ENCODE data around the gene HOXD4. TPM values are rescaled to one million over a fixed set of nuclear protein-coding genes. Genes with fewer than 3 reads are reported as not detected.
A peak's percentile ranks its signal among the peaks of the same experiment; 100 is the strongest.

The HOXD4 gene
- total RNA-seq, 1 donor from 2014 or later: 0.97 TPM

DNA sequence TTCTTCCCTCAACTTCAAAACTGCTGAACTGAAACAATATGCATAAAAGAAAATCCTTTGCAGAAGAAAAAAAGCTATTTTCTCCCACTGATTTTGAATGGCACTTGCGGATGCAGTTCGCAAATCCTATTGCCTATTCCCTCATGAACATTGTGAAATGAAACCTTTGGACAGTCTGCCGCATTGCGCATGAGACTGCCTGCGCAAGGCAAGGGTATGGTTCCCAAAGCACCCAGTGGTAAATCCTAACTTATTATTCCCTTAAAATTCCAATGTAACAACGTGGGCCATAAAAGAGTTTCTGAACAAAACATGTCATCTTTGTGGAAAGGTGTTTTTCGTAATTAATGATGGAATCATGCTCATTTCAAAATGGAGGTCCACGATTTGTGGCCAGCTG lies 13.4 kb upstream of the HOXD4 start:
- Histone ChIP-seq H3K9me3 (no peaks in the 10 kb centered on the region), H3K27ac (no peak overlapping the region), H3K4me3 (no peak overlapping the region), H3K27me3 (ENCODE audit: low read depth) (peaks cover 99% of the 10 kb centered on the region), H3K36me3 (no peaks in the 10 kb centered on the region), H3K4me1 (peaks cover 25% of the 10 kb centered on the region)
- TF ChIP-seq CTCF (IDR thresholded peaks at IDR 0.05): no peak
- ATAC-seq: no peak
- intact Hi-C loops (cut with DNase I): loop anchor here (10.0 kb wide), 1 partner anchor 417 kb away; no protein-coding TSS in a partner anchor
- DNase-seq: no peak

DNA sequence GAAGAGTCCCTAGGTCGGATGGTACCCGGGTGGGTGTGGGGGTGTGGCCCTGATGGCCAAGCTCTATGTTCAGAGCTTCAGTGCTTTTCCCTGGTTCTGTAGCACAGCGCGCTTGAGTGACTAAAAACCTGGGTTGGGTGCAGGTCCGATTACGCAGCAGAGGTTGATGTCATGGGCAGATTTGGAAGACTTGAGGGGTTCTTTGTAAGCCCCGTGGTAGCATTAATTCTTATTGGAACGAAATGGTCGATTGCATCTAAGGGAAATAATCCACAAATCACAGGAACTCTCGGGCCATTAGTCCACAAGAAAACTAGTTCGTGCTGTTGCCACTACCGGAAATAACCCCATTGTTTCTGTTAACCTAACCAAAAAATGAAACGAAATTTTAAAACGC lies 12.8 kb upstream of the HOXD4 start:
- peaks cover 25% of the 10 kb centered on the region for H3K4me1 ChIP-seq
- H3K27me3 ChIP-seq (ENCODE audit: low read depth): peaks cover 99% of the 10 kb centered on the region
- no peaks in the 10 kb centered on the region for H3K9me3 ChIP-seq
- TF ChIP-seq CTCF (IDR thresholded peaks at IDR 0.05): no peak
- no peaks in the 10 kb centered on the region for H3K36me3 ChIP-seq
- H3K27ac ChIP-seq: no peak overlapping the region
- H3K4me3 ChIP-seq: no peak overlapping the region
- intact Hi-C loops (cut with DNase I): loop anchor here (10.0 kb wide), 1 partner anchor 416 kb away; no protein-coding TSS in a partner anchor
- ATAC-seq: no peak
- no peak for DNase-seq

- DNase-seq (no peak), ATAC-seq (no peak)
- no peak overlapping the region for H3K27ac ChIP-seq
- H3K4me1 ChIP-seq: peaks cover 25% of the 10 kb centered on the region
- no peaks in the 10 kb centered on the region for H3K9me3 ChIP-seq
- H3K4me3 ChIP-seq: no peak overlapping the region
- H3K27me3 ChIP-seq (ENCODE audit: low read depth): peaks cover 99% of the 10 kb centered on the region
- TF ChIP-seq CTCF (IDR thresholded peaks at IDR 0.05): no peak
- intact Hi-C loops (cut with DNase I): loop anchor here (10.0 kb wide), 1 partner anchor 416 kb away; no protein-coding TSS in a partner anchor
- no peaks in the 10 kb centered on the region for H3K36me3 ChIP-seq
Observed at GRCh38 chr2:176138923-176139660, 12.3 kb upstream of the HOXD4 start.

DNA sequence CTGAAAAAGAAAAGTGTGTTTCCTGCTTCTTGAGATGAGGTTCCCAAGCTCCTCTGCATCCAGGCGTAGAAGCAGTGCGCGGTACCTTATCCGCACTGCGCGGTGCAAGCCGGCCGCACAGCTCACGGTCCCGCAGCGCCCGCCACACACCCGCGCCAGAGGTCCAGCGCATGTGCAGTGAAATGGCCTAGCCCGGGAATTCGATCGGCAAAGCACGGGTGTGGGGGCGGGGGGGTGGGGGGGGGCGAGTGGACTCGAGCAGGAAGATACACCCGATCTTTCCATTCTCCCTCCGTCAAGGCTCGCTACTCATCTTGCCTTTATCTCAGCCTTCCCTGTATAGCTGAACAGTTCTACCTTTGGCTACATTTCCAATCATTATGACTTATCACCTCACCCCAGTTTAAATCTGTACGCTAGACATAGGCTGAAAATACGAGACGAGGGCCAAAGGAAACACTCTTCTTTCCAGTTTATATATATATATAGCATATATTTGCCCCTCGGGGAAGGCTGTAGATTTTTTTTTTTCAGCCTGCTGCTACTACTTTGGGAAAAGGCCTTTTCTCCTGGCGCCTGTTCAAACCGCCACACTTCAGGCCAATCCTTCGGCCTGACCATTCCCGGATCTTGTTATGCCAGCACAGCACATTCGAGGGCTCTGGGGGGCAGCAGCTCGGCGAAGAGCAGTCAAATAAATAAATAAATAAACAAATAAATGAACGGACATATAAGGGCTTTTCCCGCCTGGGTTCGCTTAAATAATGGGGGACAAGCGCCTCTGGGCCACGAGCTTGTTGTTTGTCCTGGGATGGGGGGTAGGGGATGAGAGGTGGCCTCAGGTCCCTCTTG lies 11.5 kb upstream of the HOXD4 start:
- no peaks in the 10 kb centered on the region for H3K9me3 ChIP-seq
- ATAC-seq (no peak), DNase-seq (no peak)
- H3K27me3 ChIP-seq (ENCODE audit: low read depth): peaks cover 99% of the 10 kb centered on the region
- peaks cover 25% of the 10 kb centered on the region for H3K4me1 ChIP-seq
- H3K36me3 ChIP-seq: no peaks in the 10 kb centered on the region
- TF ChIP-seq CTCF (IDR thresholded peaks at IDR 0.05): no peak
- intact Hi-C loops (cut with DNase I): loop anchor here (10.0 kb wide), 2 partner anchors 315 to 415 kb away; no protein-coding TSS in a partner anchor
- H3K27ac ChIP-seq: no peak overlapping the region
- H3K4me3 ChIP-seq: peak overlapping the region; percentile 53

- Histone ChIP-seq H3K4me3 (peak overlapping the region; percentile 53), H3K36me3 (no peaks in the 10 kb centered on the region), H3K27ac (no peak overlapping the region), H3K4me1 (peaks cover 25% of the 10 kb centered on the region), H3K9me3 (no peaks in the 10 kb centered on the region), H3K27me3 (ENCODE audit: low read depth) (peaks cover 98% of the 10 kb centered on the region)
- peak; percentile 70 for DNase-seq
- TF ChIP-seq CTCF (IDR thresholded peaks at IDR 0.05): peak; percentile 89
- intact Hi-C loops (cut with DNase I): loop anchor here (10.0 kb wide), 1 partner anchor 314 kb away; no protein-coding TSS in a partner anchor
- ATAC-seq: peak; percentile 91 to 94
Observed at GRCh38 chr2:176140513-176141317, 10.6 kb upstream of the HOXD4 start.

Measured in lower lobe of right lung (tissue), 2 donors.